LNCAP (cell line): ENCODE data around the gene ZNF554.

Source experiments
- TF ChIP-seq, protein P1 (sequence below): fragments of 450-650 bp; IDR thresholded peaks from 2 replicates; pipeline ENCODE4 v1.5.1; 2017; ENCODE audit warnings: mild to moderate bottlenecking

The ZNF554 gene

DNA sequence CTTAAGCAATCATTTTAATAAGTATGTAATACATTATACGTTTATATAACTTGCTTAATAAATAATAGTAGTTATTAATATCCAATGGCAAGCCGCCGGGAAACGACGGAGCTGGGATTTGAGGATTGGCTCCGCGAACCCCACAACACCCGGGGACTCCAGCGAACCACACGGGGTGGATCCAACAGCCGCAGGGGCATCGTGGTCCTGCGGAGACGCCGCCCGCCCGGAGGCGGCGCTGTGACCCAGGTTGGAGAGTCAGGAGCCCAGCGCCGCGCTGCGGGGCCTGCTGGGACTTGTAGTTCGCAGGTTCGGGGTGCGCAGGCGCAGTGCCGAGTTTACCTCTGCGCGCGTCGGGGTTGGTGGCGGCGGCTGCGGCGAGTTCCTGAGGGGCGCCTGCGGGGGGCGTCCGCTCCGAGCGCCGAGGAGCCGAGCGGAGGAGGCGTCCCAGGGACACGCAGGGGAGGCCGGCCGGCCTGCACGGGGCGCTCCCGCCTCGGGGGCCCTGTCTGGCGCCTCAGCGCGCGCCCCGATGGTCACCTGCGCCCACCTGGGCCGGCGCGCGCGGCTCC is at the start of gene ZNF554:
ZNF554 (plus strand) TSS at position 329 of the 572 bp plus-strand sequence; CDS start at position 533, 204 bp downstream.
- TF ChIP-seq, protein P1, sequence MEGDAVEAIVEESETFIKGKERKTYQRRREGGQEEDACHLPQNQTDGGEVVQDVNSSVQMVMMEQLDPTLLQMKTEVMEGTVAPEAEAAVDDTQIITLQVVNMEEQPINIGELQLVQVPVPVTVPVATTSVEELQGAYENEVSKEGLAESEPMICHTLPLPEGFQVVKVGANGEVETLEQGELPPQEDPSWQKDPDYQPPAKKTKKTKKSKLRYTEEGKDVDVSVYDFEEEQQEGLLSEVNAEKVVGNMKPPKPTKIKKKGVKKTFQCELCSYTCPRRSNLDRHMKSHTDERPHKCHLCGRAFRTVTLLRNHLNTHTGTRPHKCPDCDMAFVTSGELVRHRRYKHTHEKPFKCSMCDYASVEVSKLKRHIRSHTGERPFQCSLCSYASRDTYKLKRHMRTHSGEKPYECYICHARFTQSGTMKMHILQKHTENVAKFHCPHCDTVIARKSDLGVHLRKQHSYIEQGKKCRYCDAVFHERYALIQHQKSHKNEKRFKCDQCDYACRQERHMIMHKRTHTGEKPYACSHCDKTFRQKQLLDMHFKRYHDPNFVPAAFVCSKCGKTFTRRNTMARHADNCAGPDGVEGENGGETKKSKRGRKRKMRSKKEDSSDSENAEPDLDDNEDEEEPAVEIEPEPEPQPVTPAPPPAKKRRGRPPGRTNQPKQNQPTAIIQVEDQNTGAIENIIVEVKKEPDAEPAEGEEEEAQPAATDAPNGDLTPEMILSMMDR: peak; percentile 98

DNA sequence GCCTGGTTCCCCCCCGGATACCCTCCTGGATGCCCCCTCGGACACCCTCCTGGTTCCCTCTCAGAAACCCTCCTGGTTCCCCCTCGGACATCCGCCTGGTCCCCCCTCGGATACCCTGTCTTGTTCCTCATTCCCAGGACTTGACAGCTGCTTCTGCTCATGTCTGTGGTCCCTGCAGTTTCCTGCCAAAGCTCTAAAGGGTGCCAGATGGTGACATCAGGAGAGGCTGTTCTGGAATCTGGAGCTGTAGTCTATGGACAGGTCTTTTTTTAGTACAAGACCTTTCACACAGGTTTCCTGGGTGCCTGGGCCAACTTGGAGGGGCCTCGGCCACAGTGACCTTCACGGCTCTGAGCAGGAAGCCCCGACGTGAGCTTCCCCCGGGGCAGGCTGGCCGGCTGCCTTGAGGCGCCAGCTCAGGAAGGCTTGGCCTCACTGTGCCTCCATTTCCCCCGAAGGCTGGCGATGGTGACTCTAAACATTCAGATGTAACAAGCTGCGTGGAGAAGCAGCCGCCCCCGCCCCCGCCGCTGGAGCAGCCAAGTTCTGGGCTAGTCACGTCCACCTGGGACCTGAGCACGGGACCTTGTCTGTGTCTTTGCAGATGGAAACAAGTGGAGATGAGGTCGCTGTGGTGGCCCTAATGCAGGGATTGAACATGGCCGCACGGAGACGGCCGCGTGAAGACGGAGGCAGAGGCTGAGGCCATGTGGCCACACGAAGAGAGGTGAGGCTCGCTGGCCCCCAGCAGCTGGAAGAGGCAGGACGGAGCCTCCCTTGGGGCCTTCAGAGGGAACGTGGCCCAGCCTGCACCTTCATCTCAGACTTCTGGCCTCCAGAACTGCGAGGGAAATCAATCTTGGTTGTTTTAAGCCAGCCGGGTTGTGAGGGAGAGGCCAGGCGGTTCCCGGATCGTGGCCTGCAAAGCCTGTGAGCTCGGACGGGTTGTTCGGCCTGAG is 49.3 kb upstream of the ZNF554 start:
- TF ChIP-seq, protein P1: no peak

DNA sequence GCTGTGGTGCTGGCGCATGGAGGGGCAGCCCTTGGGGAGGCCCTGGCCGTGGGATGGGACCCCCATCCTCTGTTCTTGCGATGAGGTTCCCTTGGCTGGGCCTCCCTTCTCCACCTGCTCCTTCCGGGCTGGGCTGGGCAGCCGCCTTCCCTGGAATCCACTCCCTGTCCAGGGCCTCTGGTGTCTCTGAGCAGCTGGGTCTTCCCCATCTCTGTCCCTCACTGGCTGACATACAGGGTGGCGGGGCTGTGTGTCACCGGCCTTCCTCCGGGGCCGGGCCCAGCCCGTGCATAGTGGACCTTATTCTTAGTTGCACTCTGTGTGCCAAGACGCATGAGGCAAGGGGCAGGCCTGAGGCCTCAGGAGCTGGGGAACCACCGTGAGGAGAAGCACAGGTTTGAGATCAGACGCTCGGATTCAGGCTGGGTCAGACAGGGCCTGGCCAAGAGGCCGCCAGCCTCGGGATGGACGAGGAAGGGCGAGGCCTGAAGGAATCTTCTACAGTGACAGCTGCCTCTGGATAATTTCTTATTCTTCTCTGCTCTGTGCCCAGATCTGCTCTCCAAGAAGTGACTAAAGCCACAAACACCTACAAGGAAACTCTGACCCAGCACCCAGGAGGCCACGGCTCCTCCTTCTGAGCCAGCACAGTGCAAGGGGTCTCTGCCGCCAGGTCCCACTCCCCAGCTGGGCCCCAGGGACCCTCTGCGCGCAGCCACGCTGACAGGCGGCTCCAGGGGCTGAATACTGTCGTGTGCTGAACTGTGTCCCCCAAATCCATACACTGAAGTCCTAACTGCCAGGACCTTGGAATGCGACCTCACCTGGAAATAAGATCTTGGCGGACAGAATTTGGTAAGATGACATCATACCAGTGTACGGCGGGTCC is 47.6 kb upstream of the ZNF554 start:
- TF ChIP-seq, protein P1: no peak

DNA sequence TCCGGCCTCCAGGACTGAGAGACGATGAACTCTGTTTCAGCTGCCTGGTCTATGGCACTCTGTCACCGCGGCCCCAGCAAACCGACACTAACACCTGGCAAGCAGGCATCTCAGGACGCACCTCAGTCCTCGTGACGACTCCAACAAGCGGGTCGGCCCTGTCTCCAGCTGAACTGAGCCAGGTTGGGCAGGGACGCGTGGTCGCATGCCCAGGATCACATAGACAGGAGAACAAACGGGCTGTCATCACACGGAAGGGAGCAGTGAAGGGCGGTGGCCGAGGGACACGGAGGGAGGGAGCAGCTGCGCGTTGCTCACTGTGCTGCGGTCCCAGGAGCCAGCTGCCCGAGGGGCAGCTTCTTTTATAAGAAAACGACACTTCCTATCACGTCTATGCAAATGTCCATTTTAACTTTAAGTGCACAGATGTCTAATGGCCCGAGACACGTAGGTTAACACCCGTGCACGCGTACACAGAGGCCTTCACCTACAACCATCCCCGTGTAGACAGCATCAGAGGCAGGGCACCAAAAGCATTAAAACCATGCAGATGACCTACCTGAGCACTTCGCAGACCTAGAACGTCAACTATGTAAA is 45.5 kb upstream of the ZNF554 start:
- TF ChIP-seq, protein P1: no peak

DNA sequence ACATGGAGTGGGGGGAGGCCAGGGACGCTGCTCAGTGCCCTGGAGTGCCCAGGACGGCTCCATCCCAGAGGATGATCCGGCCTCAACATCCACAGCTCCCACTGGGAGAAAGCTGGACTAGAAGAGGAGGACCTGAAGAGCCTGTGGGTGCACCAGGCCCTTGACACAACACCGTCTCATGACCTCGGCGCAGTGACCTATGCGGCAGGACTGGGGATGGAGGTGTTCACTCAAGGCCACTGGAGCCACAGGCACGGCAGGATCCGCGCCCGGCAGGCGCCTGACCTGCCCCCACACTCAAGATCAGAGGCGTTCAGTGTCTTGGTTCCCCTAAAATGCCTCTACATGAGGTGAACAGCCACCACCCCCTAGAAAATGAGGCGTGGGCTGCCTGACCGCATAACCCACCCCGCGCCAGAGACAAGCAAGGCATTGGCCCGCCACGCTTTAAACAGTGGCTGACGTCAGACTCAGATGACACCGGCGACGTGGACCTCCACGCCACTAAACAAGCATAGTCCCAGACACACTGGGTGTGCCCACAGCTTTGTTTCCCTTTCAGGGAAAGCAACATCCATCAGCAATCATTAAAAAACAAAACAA is 44.6 kb upstream of the ZNF554 start:
- TF ChIP-seq, protein P1: no peak

DNA sequence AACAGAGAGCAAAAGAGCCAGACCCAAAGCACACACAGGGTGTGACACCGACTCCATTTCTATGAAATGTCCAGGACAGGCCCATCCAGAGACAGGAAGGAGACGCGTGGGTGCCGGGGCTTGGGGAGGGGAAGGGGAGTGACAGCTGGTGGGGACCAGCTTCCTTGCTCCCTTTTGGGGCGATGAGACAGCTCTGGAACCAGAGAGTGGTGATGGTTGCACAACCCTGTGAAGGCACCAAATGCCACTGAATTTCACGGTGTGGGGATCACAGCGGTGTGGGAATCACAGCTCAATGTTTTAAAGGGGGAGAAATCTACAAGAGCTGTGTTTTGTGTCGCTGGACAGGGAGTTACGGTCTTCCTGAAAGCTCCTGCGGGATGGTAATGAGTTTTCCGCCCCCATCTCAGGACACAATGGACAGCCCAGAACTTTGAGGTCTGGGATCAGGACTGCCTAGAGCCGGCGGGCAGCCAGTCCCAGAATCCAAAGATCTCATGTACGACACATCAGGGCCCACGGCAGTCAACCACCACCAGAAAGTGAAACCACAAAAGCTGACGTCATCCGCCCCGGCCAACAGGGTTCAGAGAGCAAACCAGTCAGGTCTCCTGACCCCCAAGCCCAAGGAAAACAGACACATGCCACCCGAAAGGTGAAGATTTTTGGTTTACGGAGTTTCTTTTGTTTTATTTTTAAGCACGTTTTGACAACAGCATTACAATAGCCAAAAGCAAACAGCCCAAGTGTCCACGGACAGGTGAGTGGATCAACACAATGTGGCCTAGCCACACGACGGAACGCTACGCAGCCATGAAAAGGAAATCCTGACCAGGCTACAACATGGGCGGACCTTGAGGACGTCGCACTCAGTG is 43.9 kb upstream of the ZNF554 start:
- TF ChIP-seq, protein P1: no peak
